Parathyroid adenoma (tissue), 2 donors: ENCODE measurements around the gene SLC25A41.

Source experiments
- H2AFZ ChIP-seq: fragments of 300-600 bp; sonication (generic); one replicate; pipeline ENCODE4 v1.7.0; 2017; ENCODE audit warnings: antibody characterized with exemption, mild to moderate bottlenecking
- H3K27ac ChIP-seq: fragments of 300-600 bp; sonication (generic); one replicate; pipeline ENCODE4 v1.7.0; 2017
- H3K27me3 ChIP-seq: fragments of 300-600 bp; sonication (generic); one replicate; pipeline ENCODE4 v1.7.0; 2017; ENCODE audit warnings: low read length; ENCODE audit not compliant: control insufficient read depth, insufficient read depth
- H3K36me3 ChIP-seq: fragments of 300-600 bp; sonication (generic); one replicate; pipeline ENCODE4 v1.7.0; 2017; ENCODE audit warnings: low read length; ENCODE audit not compliant: control insufficient read depth, insufficient read depth
- H3K4me1 ChIP-seq: fragments of 300-600 bp; sonication (generic); one replicate; pipeline ENCODE4 v1.7.0; 2017; ENCODE audit warnings: control low read depth
- H3K4me2 ChIP-seq: fragments of 300-600 bp; sonication (generic); one replicate; pipeline ENCODE4 v1.7.0; 2017; ENCODE audit warnings: low read length
- H3K4me3 ChIP-seq: fragments of 300-600 bp; sonication (generic); one replicate; pipeline ENCODE4 v1.7.0; 2017; ENCODE audit warnings: low read depth, low read length
- H3K79me2 ChIP-seq: fragments of 300-600 bp; sonication (generic); one replicate; pipeline ENCODE4 v1.7.0; 2017; ENCODE audit warnings: control low read depth
- H3K9ac ChIP-seq: fragments of 300-600 bp; sonication (generic); one replicate; pipeline ENCODE4 v1.7.0; 2017; ENCODE audit warnings: mild to moderate bottlenecking
- H3K9me3 ChIP-seq: fragments of 300-600 bp; sonication (generic); one replicate; pipeline ENCODE4 v1.7.0; 2017; ENCODE audit warnings: low read length; ENCODE audit not compliant: control insufficient read depth
- TF ChIP-seq, protein P1 (sequence below): fragments of 300-600 bp; sonication (generic); IDR thresholded peaks from one replicate; pipeline ENCODE4 v1.7.0; 2017; ENCODE audit warnings: antibody characterized with exemption, mild to moderate bottlenecking
- donor health status: primary hyperparathyroidism.

Gene SLC25A41

DNA sequence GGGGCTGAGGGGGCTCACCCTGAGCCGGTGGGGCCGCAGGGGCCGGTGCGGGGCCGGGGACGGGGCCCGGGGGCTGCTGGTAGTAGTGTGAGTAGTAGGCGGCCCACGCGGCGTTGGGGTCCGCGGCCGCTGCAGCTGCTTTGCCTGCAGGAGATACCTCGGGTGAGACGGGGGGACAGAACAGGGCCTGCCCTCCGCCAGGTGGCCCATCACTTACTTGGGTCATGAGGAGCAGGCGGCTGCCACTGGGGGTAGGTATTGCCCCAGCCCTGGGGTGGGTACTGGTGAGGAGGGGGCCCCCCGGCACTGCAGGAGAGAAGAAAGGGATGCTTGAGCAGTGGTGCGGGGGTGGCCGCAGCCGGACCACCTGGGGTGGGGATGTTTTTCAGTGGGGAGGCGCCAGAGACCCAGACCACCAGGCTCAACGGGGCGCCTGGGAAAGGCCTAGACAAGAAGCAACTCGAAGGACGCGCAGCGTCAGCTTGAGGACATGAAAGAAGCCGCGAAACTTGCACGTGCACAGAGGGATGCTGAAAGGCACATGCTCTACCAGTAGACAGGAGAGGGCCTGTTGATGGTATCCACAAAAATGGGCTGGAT is 17.9 kb downstream of the SLC25A41 start:
- H3K27ac ChIP-seq, result no peak overlapping the region
- H2AFZ ChIP-seq, result no peak overlapping the region
- H3K27me3 ChIP-seq, result no peaks in the 10 kb centered on the region
- H3K4me3 ChIP-seq, result no peak overlapping the region
- H3K9ac ChIP-seq, result no peak overlapping the region
- TF ChIP-seq, protein P1, sequence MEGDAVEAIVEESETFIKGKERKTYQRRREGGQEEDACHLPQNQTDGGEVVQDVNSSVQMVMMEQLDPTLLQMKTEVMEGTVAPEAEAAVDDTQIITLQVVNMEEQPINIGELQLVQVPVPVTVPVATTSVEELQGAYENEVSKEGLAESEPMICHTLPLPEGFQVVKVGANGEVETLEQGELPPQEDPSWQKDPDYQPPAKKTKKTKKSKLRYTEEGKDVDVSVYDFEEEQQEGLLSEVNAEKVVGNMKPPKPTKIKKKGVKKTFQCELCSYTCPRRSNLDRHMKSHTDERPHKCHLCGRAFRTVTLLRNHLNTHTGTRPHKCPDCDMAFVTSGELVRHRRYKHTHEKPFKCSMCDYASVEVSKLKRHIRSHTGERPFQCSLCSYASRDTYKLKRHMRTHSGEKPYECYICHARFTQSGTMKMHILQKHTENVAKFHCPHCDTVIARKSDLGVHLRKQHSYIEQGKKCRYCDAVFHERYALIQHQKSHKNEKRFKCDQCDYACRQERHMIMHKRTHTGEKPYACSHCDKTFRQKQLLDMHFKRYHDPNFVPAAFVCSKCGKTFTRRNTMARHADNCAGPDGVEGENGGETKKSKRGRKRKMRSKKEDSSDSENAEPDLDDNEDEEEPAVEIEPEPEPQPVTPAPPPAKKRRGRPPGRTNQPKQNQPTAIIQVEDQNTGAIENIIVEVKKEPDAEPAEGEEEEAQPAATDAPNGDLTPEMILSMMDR, result no peak
- H3K4me2 ChIP-seq, result no peak overlapping the region
- no peaks in the 10 kb centered on the region for H3K79me2 ChIP-seq
- H3K4me1 ChIP-seq, result peaks cover 19% of the 10 kb centered on the region
- H3K9me3 ChIP-seq, result no peaks in the 10 kb centered on the region
- no peaks in the 10 kb centered on the region for H3K36me3 ChIP-seq

DNA sequence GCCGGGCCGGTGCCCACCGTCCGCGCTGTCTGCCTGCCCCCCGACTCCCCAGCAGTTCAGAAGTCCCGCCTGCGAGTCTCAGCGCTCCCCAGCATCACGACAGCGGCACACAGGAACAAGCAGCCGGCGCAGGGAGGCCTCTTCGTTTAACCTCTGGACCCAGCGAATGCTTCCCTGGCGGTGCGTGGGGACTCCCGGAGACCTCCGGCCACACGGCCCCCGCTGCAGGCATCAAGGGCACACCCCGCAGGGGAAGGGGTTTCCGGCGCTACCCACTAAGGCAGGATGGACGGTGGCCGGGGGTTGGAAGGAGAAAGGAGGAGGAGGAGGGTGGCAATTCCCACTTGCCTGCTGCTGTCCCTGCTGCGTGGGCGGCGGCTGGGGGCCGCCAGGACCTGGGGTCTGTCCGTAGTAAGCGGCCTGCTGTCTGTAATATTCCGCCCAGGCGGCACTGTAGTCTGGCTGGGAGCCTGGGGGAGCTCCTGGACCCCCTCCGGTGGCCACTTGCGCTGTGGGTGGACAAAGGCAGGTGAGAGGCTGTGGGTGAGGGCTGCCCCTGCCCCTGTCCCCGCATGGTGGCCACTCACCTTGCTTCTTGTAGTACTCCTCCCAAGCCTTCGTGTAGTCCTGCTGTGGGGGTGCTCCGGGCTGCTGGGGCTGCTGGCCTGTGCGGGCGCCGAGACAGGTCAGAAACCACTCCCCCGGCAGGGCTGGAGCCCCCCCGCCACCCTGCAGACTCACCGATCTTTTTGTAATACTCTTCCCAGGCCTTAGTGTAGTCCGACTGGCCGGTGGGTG is 18.6 kb downstream of the SLC25A41 start:
- Histone ChIP-seq H3K79me2 (no peaks in the 10 kb centered on the region), H3K9ac (no peak overlapping the region), H3K27me3 (no peaks in the 10 kb centered on the region), H3K4me1 (peaks cover 19% of the 10 kb centered on the region), H3K4me2 (no peak overlapping the region), H3K36me3 (no peaks in the 10 kb centered on the region), H3K27ac (no peak overlapping the region), H3K4me3 (no peak overlapping the region), H2AFZ (no peak overlapping the region), H3K9me3 (no peaks in the 10 kb centered on the region)
- TF ChIP-seq, protein P1, result no peak

DNA sequence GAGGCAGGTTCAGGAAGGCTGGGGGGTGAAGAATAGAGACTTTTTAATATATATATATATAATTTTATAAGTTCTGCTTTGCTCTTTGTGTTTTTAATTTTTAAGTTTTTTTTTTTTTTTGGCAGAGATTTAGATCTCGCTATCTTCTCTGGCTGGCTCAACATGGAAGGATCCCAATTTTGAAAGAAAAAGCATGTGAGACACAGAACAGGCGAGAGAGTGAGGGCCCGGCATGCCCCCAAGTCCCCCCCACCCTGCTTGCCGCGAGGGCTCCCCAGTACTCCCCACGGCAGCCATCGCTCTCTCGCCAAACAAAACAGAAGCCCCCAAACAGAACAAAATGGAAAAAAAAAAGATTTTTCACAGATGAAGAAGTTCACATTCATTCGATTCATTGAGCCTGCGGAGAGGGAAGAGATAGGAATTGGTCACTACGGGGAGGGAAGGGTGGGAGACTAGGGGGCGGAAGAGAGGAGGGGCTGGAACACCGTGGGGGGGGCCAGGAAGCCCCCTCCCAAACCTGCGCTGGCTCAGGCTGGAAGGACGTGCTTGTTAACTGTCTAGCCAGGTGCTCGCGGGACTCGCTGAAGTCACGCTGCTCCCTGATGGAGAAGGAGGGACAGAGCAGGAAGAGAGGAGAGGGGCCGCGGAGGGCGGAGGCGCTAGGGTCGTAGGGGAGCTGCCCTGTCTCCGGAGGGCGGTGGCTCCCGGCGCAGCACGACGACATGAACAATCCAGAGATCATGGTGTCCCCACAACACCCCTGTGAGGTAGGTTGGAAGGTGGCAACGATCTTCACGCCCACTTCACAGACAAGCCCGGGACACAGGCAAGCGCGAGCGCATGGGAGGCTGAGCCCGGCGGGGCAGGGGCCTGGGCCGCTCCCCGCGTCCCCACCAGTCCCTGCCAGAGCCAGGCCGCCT is 19.6 kb downstream of the SLC25A41 start:
- Histone ChIP-seq H3K79me2 (no peaks in the 10 kb centered on the region), H3K4me1 (peaks cover 19% of the 10 kb centered on the region), H3K4me3 (no peak overlapping the region), H3K9me3 (no peaks in the 10 kb centered on the region), H2AFZ (peak overlapping the region; percentile 29), H3K36me3 (no peaks in the 10 kb centered on the region), H3K27ac (peak overlapping the region; percentile 54), H3K4me2 (no peak overlapping the region), H3K9ac (no peak overlapping the region), H3K27me3 (no peaks in the 10 kb centered on the region)
- TF ChIP-seq, protein P1, result no peak

DNA sequence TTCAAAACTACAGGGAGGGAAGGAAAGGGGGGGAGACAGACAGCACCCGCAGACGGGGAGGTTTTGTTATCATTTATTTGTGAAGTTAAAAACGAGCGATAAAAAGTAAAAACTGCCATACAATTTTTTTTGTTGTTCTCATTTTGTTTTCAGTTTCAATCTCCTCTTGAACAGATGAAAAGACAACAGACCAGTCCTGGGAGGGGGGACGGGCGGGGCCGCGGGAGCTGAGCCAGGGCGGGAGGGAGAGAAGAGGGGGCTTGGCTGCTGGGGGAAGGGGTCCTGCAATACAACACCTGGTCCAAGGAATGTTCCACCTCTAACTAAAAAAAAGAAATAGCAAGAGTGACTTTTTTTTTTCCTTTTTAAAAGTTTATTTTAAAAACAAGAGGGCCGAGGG is 20.3 kb downstream of the SLC25A41 start:
- no peaks in the 10 kb centered on the region for H3K36me3 ChIP-seq

More for the DNA sequence above, 20.3 kb downstream of the SLC25A41 start:
- Histone ChIP-seq H3K4me1 (peaks cover 19% of the 10 kb centered on the region), H3K4me2 (no peak overlapping the region), H3K4me3 (no peak overlapping the region), H3K9me3 (no peaks in the 10 kb centered on the region), H3K79me2 (no peaks in the 10 kb centered on the region), H3K27ac (peak overlapping the region; percentile 83), H3K27me3 (no peaks in the 10 kb centered on the region), H2AFZ (no peak overlapping the region), H3K9ac (no peak overlapping the region)
- TF ChIP-seq, protein P1, result no peak
